Measurements from ENCODE around the gene PTGFRN.
A peak's percentile ranks its signal among the peaks of the same experiment; 100 is the strongest.

PTGFRN gene

DNA sequence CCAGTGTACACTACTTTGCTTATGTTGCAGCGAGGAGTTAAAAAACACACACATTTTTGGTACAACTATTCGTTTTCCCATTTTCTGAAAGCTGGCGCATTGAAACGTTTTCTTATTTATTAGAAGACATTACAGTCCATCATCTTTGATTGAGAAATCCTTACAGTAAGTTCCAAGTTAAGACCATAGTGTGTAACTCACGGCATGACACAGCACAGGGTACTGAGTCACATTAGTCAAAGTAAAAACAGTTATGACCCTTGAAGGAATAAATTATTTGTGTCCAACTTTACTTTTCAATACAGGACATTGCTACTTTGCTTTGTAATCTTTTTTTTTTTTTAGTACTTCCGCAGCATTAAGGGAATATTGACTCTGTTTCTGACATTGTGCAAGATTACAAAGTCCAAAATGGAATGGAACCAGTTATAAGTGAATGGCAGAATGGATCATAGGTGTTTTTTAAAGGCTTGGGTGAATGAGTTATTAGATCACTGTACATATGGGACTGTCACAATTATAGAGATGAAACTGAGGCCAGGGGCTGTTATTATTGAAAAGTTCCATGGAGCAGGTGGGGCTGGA, 11.7 kb downstream of the PTGFRN start:
- H3K4me3 ChIP-seq (ENCODE audit: control insufficient read depth, low read depth, low read length) = no peak overlapping the region
- DNase-seq (ENCODE audit: low read depth) = peak; percentile 16
- TF ChIP-seq, protein P1, sequence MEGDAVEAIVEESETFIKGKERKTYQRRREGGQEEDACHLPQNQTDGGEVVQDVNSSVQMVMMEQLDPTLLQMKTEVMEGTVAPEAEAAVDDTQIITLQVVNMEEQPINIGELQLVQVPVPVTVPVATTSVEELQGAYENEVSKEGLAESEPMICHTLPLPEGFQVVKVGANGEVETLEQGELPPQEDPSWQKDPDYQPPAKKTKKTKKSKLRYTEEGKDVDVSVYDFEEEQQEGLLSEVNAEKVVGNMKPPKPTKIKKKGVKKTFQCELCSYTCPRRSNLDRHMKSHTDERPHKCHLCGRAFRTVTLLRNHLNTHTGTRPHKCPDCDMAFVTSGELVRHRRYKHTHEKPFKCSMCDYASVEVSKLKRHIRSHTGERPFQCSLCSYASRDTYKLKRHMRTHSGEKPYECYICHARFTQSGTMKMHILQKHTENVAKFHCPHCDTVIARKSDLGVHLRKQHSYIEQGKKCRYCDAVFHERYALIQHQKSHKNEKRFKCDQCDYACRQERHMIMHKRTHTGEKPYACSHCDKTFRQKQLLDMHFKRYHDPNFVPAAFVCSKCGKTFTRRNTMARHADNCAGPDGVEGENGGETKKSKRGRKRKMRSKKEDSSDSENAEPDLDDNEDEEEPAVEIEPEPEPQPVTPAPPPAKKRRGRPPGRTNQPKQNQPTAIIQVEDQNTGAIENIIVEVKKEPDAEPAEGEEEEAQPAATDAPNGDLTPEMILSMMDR (IDR thresholded peaks at IDR 0.05; ENCODE audit: control insufficient read depth, insufficient read depth, low read depth, low read length, missing control alignments) = no peak

DNA sequence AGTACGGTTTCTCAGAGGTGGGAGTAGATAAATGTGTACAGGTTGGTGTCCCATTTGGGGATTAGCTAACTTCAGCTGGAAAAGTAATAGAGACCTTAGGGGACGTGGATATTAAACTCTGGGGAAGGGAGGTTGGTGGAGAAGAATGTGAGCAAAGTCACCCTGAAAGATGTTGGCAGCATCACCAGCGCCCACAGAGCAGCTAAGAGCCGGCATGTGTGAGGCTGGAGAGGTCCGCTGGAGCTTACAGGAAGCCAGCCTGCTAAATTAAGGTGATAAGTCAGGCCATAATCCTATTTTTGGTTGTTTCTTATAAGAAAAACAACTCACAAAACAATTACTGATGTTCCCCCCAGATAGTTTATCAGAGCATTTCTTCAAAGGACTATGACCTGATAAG, 12.2 kb downstream of the PTGFRN start:
- TF ChIP-seq, protein P1 (IDR thresholded peaks at IDR 0.05; ENCODE audit: control insufficient read depth, insufficient read depth, low read depth, low read length, missing control alignments) = no peak
- H3K4me3 ChIP-seq (ENCODE audit: control insufficient read depth, low read depth, low read length) = no peak overlapping the region
- no peak for DNase-seq (ENCODE audit: low read depth)

DNA sequence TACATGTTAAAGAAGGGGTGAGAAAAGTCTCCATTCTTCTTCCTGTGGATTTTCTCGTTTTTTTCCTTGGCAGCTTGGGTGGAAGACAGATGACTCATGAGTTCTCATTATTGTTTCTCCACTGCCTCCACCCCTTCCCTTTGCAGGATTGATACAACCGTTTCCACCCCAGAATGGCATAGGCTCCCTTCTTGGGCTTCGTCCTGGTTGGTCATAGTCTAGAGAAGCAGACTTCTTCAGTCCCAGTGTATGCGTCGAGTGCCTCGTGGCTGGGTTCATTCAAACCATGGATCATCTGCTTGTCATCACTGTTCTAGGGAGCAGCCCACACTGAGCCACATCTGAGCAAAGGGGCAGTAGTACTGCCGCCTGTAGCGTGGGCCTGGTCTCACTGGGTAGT, 13.7 kb downstream of the PTGFRN start:
- H3K4me3 ChIP-seq (ENCODE audit: control insufficient read depth, low read depth, low read length) = no peak overlapping the region
- DNase-seq (ENCODE audit: low read depth) = no peak
- TF ChIP-seq, protein P1 (IDR thresholded peaks at IDR 0.05; ENCODE audit: control insufficient read depth, insufficient read depth, low read depth, low read length, missing control alignments) = no peak

DNA sequence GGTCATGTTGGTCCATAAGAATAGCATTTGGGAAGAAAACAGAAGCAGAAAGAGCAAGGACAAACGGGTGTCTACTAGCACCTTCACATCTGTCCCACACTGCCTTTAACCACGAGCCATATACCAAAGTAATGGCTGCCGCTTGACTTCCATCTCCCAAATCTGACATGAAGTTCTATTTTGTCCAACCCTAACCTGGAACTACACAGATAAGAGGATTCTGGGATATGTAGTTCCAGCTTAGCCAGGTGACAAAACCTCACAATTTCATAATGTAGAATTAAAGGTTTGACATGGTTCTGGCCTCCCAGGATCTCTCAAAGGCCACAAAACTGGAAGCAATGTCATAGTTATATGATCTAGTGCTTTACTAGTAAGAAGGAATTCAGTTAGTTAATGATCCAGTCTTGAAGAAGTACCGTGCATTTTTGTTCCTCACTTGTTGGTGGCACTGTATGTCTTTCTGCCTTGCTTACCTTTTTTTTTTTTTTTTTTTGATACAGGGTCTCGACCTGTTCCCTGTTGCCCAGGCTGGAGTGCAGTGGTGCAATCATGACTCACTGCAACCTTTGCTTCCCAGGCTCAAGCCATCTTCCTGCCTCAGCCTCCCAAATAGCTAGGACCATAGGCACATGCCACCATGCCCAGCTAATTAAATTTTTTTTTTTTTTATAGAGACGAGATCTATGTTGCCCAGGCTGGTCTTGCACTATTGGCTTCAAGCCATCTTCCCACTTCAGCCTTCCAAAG, 17.5 kb downstream of the PTGFRN start:
- TF ChIP-seq, protein P1 (IDR thresholded peaks at IDR 0.05; ENCODE audit: control insufficient read depth, insufficient read depth, low read depth, low read length, missing control alignments) = no peak
- no peak overlapping the region for H3K4me3 ChIP-seq (ENCODE audit: control insufficient read depth, low read depth, low read length)
- DNase-seq (ENCODE audit: low read depth) = no peak

DNA sequence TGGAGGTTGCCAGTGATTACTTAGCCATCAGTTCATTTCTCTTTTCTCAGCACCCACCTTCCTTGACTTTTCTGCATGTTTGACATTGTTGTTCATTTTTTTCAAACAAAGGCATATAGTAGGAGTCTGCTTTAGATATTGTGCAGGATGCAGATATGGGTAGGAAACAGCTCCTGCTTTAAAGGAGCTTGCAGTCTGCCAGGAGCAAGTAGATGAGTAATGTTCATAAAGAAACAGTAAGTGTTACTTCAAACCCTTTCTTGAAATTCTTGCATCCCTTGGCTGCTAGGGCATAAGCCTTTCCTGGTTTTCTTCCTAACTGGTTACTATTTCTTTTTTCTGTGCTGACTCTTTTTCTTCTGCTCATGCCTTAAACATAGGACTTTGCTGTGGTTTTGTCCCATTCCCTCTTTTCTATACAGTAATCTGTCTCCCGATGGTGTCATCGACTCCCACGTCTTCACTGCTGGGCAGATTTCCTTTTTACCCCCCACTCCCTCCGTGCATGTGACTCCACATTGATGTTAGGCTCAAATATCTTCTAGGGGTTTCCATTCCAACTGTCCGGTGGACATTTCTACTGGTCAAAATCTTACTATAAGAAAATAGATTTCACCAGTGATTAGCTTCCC, 20.4 kb downstream of the PTGFRN start:
- TF ChIP-seq, protein P1 (IDR thresholded peaks at IDR 0.05; ENCODE audit: control insufficient read depth, insufficient read depth, low read depth, low read length, missing control alignments) = no peak
- DNase-seq (ENCODE audit: low read depth) = no peak

DNA sequence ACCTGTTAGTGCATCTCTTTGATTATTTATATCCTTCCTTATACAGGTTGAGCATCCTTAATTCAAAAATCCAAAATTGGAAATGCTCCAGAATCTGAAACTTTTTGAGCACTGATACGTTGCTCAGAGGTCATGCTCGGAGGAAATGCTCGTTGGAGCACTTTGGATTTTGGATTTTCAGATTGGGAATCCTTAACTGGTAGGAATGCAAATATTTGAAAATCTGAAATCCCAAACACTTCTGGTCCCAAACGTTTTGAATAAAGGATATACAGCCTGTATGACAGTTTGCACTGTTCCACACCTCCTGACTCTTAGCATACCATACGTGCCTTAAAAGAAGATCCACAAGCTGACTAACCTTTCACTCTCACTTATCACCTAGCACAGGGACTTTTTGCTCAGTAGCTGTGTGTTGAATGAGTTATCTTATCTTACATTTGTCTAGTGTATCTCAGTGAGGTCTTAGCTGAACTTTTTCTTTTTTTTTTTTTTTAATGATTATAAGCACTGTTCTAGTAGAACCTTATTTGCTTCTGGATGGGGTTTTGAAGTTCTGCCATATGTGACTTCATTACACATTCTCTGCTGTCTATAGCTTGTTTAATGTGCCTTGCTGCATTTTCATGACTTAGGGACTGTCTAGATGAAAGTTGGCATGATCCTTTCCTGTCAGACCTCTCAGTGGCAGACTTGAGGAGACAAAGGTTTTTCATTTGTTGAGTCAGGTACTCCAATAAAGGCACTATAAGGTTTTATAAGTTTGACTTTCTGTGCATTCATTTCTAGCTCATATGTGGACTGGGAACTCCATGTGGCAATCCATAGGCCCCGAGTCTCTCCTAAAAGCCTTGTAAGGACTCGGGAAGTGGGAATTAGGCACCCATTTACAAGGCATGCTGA, 21.6 kb downstream of the PTGFRN start:
- no peak for DNase-seq (ENCODE audit: low read depth)
- H3K4me3 ChIP-seq (ENCODE audit: control insufficient read depth, low read depth, low read length) = no peak overlapping the region
- TF ChIP-seq, protein P1 (IDR thresholded peaks at IDR 0.05; ENCODE audit: control insufficient read depth, insufficient read depth, low read depth, low read length, missing control alignments) = no peak

More for the DNA sequence above, 20.4 kb downstream of the PTGFRN start:
- H3K4me3 ChIP-seq (ENCODE audit: control insufficient read depth, low read depth, low read length) = no peak overlapping the region

Measured in AG09309 (cell line).